Measurements from ENCODE around the gene P2RY11.

The P2RY11 gene

GRCh38 chr19:10107817-10108367 is 3.6 kb upstream of the P2RY11 start:
- H3K4me3 ChIP-seq (ENCODE audit: low read depth, low read length), result no peak overlapping the region
- no peak for TF ChIP-seq CTCF (IDR thresholded peaks at IDR 0.05; ENCODE audit: low read depth, low read length)

DNA sequence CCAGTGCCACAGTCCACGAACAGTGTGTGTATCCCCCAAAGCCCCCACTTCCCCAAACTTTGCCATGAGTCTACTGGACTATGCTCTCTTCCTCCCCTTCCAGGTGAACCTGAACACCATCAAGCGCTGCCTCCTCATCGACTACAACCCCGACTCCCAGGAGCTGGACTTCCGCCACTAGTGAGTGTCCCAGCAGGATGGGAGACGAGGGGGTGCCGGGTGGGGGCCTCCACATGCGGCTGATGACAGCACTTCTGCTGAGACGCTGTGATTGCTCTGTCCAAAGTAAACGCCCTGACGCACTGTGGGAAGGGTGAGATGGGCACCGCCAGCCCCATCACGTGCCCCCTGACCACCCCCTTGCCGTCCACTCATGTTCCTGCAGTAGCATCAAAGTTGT is 2.0 kb upstream of the P2RY11 start:
- no peak overlapping the region for H3K4me3 ChIP-seq (ENCODE audit: low read depth, low read length)
- in situ Hi-C loops (cut with HindIII; ENCODE audit: low sequenced_read_pairs), result no loop called here
- TF ChIP-seq CTCF (IDR thresholded peaks at IDR 0.05; ENCODE audit: low read depth, low read length), result no peak
- no peak for DNase-seq (ENCODE audit: low read depth, low spot score)

More at GRCh38 chr19:10107817-10108367, 3.6 kb upstream of the P2RY11 start:
- DNase-seq (ENCODE audit: low read depth, low spot score), result no peak
- in situ Hi-C loops (cut with HindIII; ENCODE audit: low sequenced_read_pairs), result no loop called here

GRCh38 chr19:10110076-10110971 is 1.2 kb upstream of the P2RY11 start:
- TF ChIP-seq CTCF (IDR thresholded peaks at IDR 0.05; ENCODE audit: low read depth, low read length), result no peak
- H3K4me3 ChIP-seq (ENCODE audit: low read depth, low read length), result no peak overlapping the region
- DNase-seq (ENCODE audit: low read depth, low spot score), result no peak
- in situ Hi-C loops (cut with HindIII; ENCODE audit: low sequenced_read_pairs), result no loop called here

- no peak for DNase-seq (ENCODE audit: low read depth, low spot score)
- H3K4me3 ChIP-seq (ENCODE audit: low read depth, low read length), result no peak overlapping the region
- in situ Hi-C loops (cut with HindIII; ENCODE audit: low sequenced_read_pairs), result no loop called here
- TF ChIP-seq CTCF (IDR thresholded peaks at IDR 0.05; ENCODE audit: low read depth, low read length), result no peak
These were observed 548 bp upstream of the P2RY11 start for GRCh38 chr19:10110972-10111317.

- no peak overlapping the region for H3K4me3 ChIP-seq (ENCODE audit: low read depth, low read length)
- no peak for TF ChIP-seq CTCF (IDR thresholded peaks at IDR 0.05; ENCODE audit: low read depth, low read length)
- no peak for DNase-seq (ENCODE audit: low read depth, low spot score)
- in situ Hi-C loops (cut with HindIII; ENCODE audit: low sequenced_read_pairs), result no loop called here
These were observed 706 bp downstream of the P2RY11 start for GRCh38 chr19:10112037-10112761.

DNA sequence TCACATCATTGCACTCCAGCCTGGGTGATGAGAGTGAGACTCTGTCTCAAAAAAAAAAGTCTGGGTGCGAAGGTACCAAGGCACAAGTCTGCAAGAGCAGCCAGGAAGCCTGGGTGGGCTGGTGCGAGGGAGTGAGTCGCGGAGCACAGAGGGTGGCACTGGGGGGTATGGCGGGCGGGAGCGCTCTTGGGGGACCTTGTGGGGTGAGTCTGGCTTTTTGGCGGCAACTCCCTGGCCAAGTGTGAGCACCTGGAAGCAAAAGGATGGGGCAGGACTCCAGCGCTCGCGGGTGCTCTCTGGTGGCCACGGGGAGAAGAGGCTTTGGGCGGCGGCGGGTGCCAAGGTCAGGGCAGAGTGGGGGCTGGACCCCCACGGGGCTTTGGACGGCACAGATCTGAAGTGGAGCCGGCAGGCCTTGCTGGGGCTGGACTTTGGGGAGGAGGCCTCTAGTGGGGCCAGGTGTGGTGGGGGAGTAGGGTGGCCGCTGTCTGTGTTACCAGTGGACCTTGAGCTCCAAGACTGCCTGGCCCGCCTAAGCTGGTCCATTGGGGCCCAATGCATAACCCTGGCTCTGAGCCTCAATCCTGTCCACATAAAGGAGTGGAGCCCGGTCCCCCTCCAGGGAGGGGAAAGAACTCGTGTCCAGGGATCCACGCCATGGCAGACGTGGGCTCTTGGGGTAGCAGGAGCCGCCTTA is 1.6 kb downstream of the P2RY11 start:
- H3K4me3 ChIP-seq (ENCODE audit: low read depth, low read length), result no peak overlapping the region
- in situ Hi-C loops (cut with HindIII; ENCODE audit: low sequenced_read_pairs), result no loop called here
- TF ChIP-seq CTCF (IDR thresholded peaks at IDR 0.05; ENCODE audit: low read depth, low read length), result peak; percentile 84
- DNase-seq (ENCODE audit: low read depth, low spot score), result no peak

All from astrocyte of the spinal cord (primary cell).